ENCODE data around the gene IL17C.

- TF ChIP-seq CTCF (IDR thresholded peaks at IDR 0.05) (no peak), EZH2 (IDR thresholded peaks at IDR 0.05; ENCODE audit: borderline replicate concordance, insufficient read depth, low read depth, low read length, poor library complexity, severe bottlenecking) (no peak)
These were observed 32.9 kb upstream of the IL17C start for GRCh38 chr16:88605186-88606147.

All from B cell (primary cell).